Measurements from ENCODE around the gene RAB22A.

DNA sequence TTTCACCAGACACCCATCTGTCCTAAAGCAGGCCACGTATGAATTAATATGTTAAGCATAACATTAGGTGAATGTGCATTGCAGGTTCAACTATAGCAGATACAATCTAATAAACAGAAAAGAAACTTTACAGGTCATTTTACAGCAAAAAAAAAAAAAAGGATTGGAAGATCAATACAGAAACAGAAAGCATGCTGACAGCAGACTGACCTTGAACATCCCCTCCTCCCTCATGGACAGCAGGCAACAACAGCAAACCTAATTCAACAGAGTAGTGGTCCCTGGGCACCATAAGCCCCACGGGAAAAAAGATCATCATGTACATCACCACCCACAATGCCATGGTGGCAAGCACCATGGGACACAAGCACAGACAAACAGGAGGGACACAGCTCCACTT lies 12.1 kb upstream of the RAB22A start:
- TF ChIP-seq, protein P1, sequence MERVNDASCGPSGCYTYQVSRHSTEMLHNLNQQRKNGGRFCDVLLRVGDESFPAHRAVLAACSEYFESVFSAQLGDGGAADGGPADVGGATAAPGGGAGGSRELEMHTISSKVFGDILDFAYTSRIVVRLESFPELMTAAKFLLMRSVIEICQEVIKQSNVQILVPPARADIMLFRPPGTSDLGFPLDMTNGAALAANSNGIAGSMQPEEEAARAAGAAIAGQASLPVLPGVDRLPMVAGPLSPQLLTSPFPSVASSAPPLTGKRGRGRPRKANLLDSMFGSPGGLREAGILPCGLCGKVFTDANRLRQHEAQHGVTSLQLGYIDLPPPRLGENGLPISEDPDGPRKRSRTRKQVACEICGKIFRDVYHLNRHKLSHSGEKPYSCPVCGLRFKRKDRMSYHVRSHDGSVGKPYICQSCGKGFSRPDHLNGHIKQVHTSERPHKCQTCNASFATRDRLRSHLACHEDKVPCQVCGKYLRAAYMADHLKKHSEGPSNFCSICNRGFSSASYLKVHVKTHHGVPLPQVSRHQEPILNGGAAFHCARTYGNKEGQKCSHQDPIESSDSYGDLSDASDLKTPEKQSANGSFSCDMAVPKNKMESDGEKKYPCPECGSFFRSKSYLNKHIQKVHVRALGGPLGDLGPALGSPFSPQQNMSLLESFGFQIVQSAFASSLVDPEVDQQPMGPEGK (CRISPR knock-in tag; IDR thresholded peaks at IDR 0.05; ENCODE audit: borderline replicate concordance) = no peak
- TF ChIP-seq ARNTL (CRISPR knock-in tag; IDR thresholded peaks at IDR 0.05; ENCODE audit: borderline replicate concordance, low read depth) = no peak
- no peak for TF ChIP-seq ZNF565 (CRISPR knock-in tag; conservative IDR thresholded peaks at IDR 0.05; ENCODE audit: low read depth)
- TF ChIP-seq, protein P2, sequence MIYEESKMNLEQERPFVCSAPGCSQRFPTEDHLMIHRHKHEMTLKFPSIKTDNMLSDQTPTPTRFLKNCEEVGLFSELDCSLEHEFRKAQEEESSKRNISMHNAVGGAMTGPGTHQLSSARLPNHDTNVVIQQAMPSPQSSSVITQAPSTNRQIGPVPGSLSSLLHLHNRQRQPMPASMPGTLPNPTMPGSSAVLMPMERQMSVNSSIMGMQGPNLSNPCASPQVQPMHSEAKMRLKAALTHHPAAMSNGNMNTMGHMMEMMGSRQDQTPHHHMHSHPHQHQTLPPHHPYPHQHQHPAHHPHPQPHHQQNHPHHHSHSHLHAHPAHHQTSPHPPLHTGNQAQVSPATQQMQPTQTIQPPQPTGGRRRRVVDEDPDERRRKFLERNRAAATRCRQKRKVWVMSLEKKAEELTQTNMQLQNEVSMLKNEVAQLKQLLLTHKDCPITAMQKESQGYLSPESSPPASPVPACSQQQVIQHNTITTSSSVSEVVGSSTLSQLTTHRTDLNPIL (CRISPR knock-in tag; IDR thresholded peaks at IDR 0.05; ENCODE audit: low read depth) = no peak
- no peak for TF ChIP-seq ZFP30 (CRISPR knock-in tag; IDR thresholded peaks at IDR 0.05)
- TF ChIP-seq RARB (CRISPR knock-in tag; IDR thresholded peaks at IDR 0.05) = no peak
- no peak for TF ChIP-seq TOX (CRISPR knock-in tag; IDR thresholded peaks at IDR 0.05; ENCODE audit: borderline replicate concordance)
- TF ChIP-seq CSDC2 (CRISPR knock-in tag; IDR thresholded peaks at IDR 0.05) = no peak
- TF ChIP-seq PPARA (CRISPR knock-in tag; IDR thresholded peaks at IDR 0.05; ENCODE audit: borderline replicate concordance) = no peak
- no peak for TF ChIP-seq ZFP3 (CRISPR knock-in tag; IDR thresholded peaks at IDR 0.05)

All from SK-N-SH treated with all-trans-retinoic acid at 6 μM for 48 hours (cell line).